HepG2 (cell line): ENCODE data around the gene RLN3. TPM values are rescaled to one million over a fixed set of nuclear protein-coding genes. Genes with fewer than 3 reads are reported as not detected.
A peak's percentile ranks its signal among the peaks of the same experiment; 100 is the strongest.

Experiments
- ADNP ChIP-seq: sonication (generic); formaldehyde crosslinking; IDR thresholded peaks from 2 replicates; pipeline ENCODE4 v1.4.0; 2020; ENCODE audit warnings: missing genetic modification reagents
- ARNTL ChIP-seq: sonication (generic); formaldehyde crosslinking; IDR thresholded peaks from 2 replicates; pipeline ENCODE4 v1.4.0; 2020; ENCODE audit warnings: mild to moderate bottlenecking, missing genetic modification reagents
- ASH2L ChIP-seq: fragments of 300-600, 200-600 bp; sonication (generic); IDR thresholded peaks from 2 replicates; pipeline ENCODE4 v1.7.0; 2017; ENCODE audit warnings: low read depth, mild to moderate bottlenecking, moderate library complexity, mixed read lengths, low read length; ENCODE audit not compliant: insufficient read length
- BRD4 ChIP-seq: sonication (generic); formaldehyde crosslinking; IDR thresholded peaks from 2 replicates; pipeline ENCODE4 v1.4.0; 2020; ENCODE audit warnings: missing genetic modification reagents
- ELF3 ChIP-seq: IDR thresholded peaks from 2 replicates; pipeline ENCODE4 v1.6.1; 2016; ENCODE audit warnings: missing genetic modification reagents, missing compliant biosample characterization
- GABPA ChIP-seq, 2 experiments: IDR thresholded peaks; 2 replicates each; pipeline ENCODE4 v1.6.1; 2011 to 2016; ENCODE audit warnings: low read depth in 2 of 2, low read length in 1 of 2, missing biosample characterization in 1 of 2, missing genetic modification characterization in 1 of 2
- HOXA3 ChIP-seq: sonication (generic); formaldehyde crosslinking; IDR thresholded peaks from 2 replicates; pipeline ENCODE4 v1.5.0; 2020; ENCODE audit warnings: missing genetic modification reagents
- KDM1A ChIP-seq: IDR thresholded peaks from 2 replicates; pipeline ENCODE4 v1.6.1; 2016; ENCODE audit warnings: missing compliant biosample characterization
- MZF1 ChIP-seq: sonication (generic); formaldehyde crosslinking; IDR thresholded peaks from 2 replicates; pipeline ENCODE4 v1.8.1; 2023; ENCODE audit warnings: mild to moderate bottlenecking, missing genetic modification reagents, borderline replicate concordance
- NCOR1 ChIP-seq: fragments of 200-600 bp; sonication (generic); IDR thresholded peaks from 2 replicates; pipeline ENCODE4 v1.7.0; 2017; ENCODE audit warnings: antibody characterized with exemption, low read length, borderline replicate concordance
- NFKBIZ ChIP-seq: IDR thresholded peaks from 2 replicates; pipeline ENCODE4 v1.6.1; 2018; ENCODE audit warnings: missing genetic modification reagents, missing compliant biosample characterization
- POLR2A ChIP-seq, 2 experiments: IDR thresholded peaks; 2 replicates each; pipeline ENCODE4 v1.6.1; 2011; ENCODE audit warnings: low read depth in 2 of 2, low read length in 2 of 2, mild to moderate bottlenecking in 1 of 2, moderate library complexity in 1 of 2; ENCODE audit not compliant: insufficient read depth in 1 of 2
- POLR2G ChIP-seq: fragments of 200-400 bp; formaldehyde crosslinking; IDR thresholded peaks from 2 replicates; pipeline ENCODE4 v1.6.1; 2018; ENCODE audit warnings: mild to moderate bottlenecking, low read depth, low read length, moderate library complexity
- RBFOX2 ChIP-seq: fragments of 200-400 bp; formaldehyde crosslinking; IDR thresholded peaks from 2 replicates; pipeline ENCODE4 v1.6.1; 2017; ENCODE audit warnings: low read depth, mild to moderate bottlenecking, low read length
- RCOR2 ChIP-seq: IDR thresholded peaks from 2 replicates; pipeline ENCODE4 v1.6.1; 2016; ENCODE audit warnings: missing biosample characterization, missing genetic modification reagents
- RFXANK ChIP-seq: IDR thresholded peaks from 2 replicates; pipeline ENCODE4 v1.6.1; 2016
- SOX6 ChIP-seq, 2 experiments: fragments of 450-650 bp in 1 of 2; sonication (generic) in 1 of 2; formaldehyde crosslinking in 1 of 2; IDR thresholded peaks; 2 replicates each; pipeline versions ENCODE4 v1.4.0 to v1.6.1; 2017 to 2020; ENCODE audit warnings: antibody characterized with exemption in 1 of 2, mild to moderate bottlenecking in 1 of 2, missing genetic modification reagents in 1 of 2
- SP140L ChIP-seq: sonication (generic); formaldehyde crosslinking; IDR thresholded peaks from 2 replicates; pipeline ENCODE4 v1.4.0; 2020; ENCODE audit warnings: missing genetic modification reagents, borderline replicate concordance
- TBX2 ChIP-seq: sonication (generic); formaldehyde crosslinking; IDR thresholded peaks from 2 replicates; pipeline ENCODE4 v1.5.0; 2020; ENCODE audit warnings: missing genetic modification reagents, mild to moderate bottlenecking, borderline replicate concordance
- YEATS4 ChIP-seq: sonication (generic); formaldehyde crosslinking; IDR thresholded peaks from 2 replicates; pipeline ENCODE4 v1.4.0; 2020; ENCODE audit warnings: missing genetic modification reagents, borderline replicate concordance
- YY1 ChIP-seq: IDR thresholded peaks from 2 replicates; pipeline ENCODE4 v1.6.1; 2011; ENCODE audit warnings: low read length, low read depth, moderate library complexity, mild to moderate bottlenecking; ENCODE audit not compliant: insufficient read depth, insufficient replicate concordance
- ZFY ChIP-seq: sonication (generic); formaldehyde crosslinking; IDR thresholded peaks from 2 replicates; pipeline ENCODE4 v1.4.0; 2020; ENCODE audit warnings: missing genetic modification reagents
- ZMYM4 ChIP-seq: sonication (generic); formaldehyde crosslinking; IDR thresholded peaks from 2 replicates; pipeline ENCODE4 v1.8.1; 2023; ENCODE audit warnings: mild to moderate bottlenecking, missing genetic modification reagents
- ZNF3 ChIP-seq: IDR thresholded peaks from 2 replicates; pipeline ENCODE4 v1.7.0; 2017; ENCODE audit warnings: inconsistent platforms
- ZNF350 ChIP-seq: sonication (generic); formaldehyde crosslinking; IDR thresholded peaks from 2 replicates; pipeline ENCODE4 v1.4.0; 2020; ENCODE audit warnings: mild to moderate bottlenecking, low read depth, missing genetic modification reagents, borderline replicate concordance
- ZNF543 ChIP-seq: sonication (generic); formaldehyde crosslinking; IDR thresholded peaks from 2 replicates; pipeline ENCODE4 v1.4.0; 2020; ENCODE audit warnings: mild to moderate bottlenecking, missing genetic modification reagents
- ZNF720 ChIP-seq: sonication (generic); formaldehyde crosslinking; IDR thresholded peaks from 2 replicates; pipeline ENCODE4 v1.4.0; 2020; ENCODE audit warnings: missing genetic modification reagents
- ZSCAN30 ChIP-seq: sonication (generic); formaldehyde crosslinking; IDR thresholded peaks from 2 replicates; pipeline ENCODE4 v1.5.0; 2020; ENCODE audit warnings: mild to moderate bottlenecking, missing genetic modification reagents
- ZSCAN9 ChIP-seq: IDR thresholded peaks from 2 replicates; pipeline ENCODE4 v1.6.1; 2016; ENCODE audit warnings: borderline replicate concordance
- polyA plus RNA-seq, 8 experiments: library from polyadenylated mRNA; depleted of rRNA in 3 of 8; stranded (reverse) in 7 of 8; unstranded in 1 of 8; fragments of >200 nt; fragmentation: Illumina TruSeq in 4 of 8; extraction: Trizol in 4 of 8; gene quantifications; 2 replicates each; pipeline versions ENCODE4 v1.2.1 to v1.2.3, GENCODE V29; 2011 to 2016; ENCODE audit warnings: low read depth in 4 of 8, missing spikeins in 1 of 8, mixed read lengths in 1 of 8; ENCODE audit not compliant: insufficient read depth in 1 of 8
- total RNA-seq, 5 experiments: library from RNA; depleted of rRNA; stranded (reverse); fragments of >200 nt; fragmentation: Illumina TruSeq; extraction: Trizol; gene quantifications; 2 replicates each; pipeline ENCODE4 v1.2.3, GENCODE V29; 2016; ENCODE audit warnings: low read depth in 1 of 5
- TF ChIP-seq, protein P1 (sequence below): IDR thresholded peaks from 2 replicates; pipeline ENCODE4 v1.6.1; 2016; ENCODE audit warnings: control low read depth
- TF ChIP-seq, protein P2 (sequence below): sonication (generic); formaldehyde crosslinking; IDR thresholded peaks from 2 replicates; pipeline ENCODE4 v1.5.0; 2020; ENCODE audit warnings: missing genetic modification reagents

The RLN3 gene
- total and polyA plus RNA-seq, 2 of the 13 experiments (the other 11 are each of a cell fraction or from before 2014, with no cell fraction given) = not detected

GRCh38 chr19:14005349-14006084 lies 22.4 kb upstream of the RLN3 start (continued):
- TF ChIP-seq MZF1 (CRISPR knock-in tag) = no peak
- peak; percentile 47 for TF ChIP-seq TBX2 (CRISPR knock-in tag)
- TF ChIP-seq ARNTL = 0 out of 2 replicates have a peak, but pooled peaks have one; percentile 14
- peak; percentile 10; the same call in 1 of the 2 replicates for TF ChIP-seq ZMYM4 (CRISPR knock-in tag)
- peak; percentile 76 for TF ChIP-seq RBFOX2
- TF ChIP-seq ASH2L = peak; percentile 86
- TF ChIP-seq ZNF3 = peak; percentile 31; the same call in 1 of the 2 replicates
- no peak for TF ChIP-seq SP140L (CRISPR knock-in tag)
- TF ChIP-seq RCOR2 (CRISPR knock-in tag) = peak; percentile 98
- TF ChIP-seq, protein P1, sequence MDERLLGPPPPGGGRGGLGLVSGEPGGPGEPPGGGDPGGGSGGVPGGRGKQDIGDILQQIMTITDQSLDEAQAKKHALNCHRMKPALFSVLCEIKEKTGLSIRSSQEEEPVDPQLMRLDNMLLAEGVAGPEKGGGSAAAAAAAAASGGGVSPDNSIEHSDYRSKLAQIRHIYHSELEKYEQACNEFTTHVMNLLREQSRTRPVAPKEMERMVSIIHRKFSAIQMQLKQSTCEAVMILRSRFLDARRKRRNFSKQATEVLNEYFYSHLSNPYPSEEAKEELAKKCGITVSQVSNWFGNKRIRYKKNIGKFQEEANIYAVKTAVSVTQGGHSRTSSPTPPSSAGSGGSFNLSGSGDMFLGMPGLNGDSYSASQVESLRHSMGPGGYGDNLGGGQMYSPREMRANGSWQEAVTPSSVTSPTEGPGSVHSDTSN (CRISPR knock-in tag) = peak; percentile 16; the same call in 1 of the 2 replicates
- TF ChIP-seq ADNP (CRISPR knock-in tag) = peak; percentile 97
- no peak for TF ChIP-seq ZNF720 (CRISPR knock-in tag)
- TF ChIP-seq GABPA (IDR thresholded peaks at IDR 0.05; ENCODE audit: low read depth, low read length) = no peak
- TF ChIP-seq GABPA (CRISPR knock-in tag; IDR thresholded peaks at IDR 0.05; ENCODE audit: low read depth) = 0 out of 2 replicates have a peak, but pooled peaks have one; percentile 24
- TF ChIP-seq YEATS4 (CRISPR knock-in tag) = peak; percentile 15; the same call in 1 of the 2 replicates
- TF ChIP-seq POLR2A (IDR thresholded peaks at IDR 0.05; ENCODE audit: insufficient read depth in 1 of 2, low read depth in 2 of 2, low read length in 2 of 2) = peak; percentile 24 to 52; a peak in 3 of 4 replicates
- 0 out of 2 replicates have a peak, but pooled peaks have one; percentile 54 for TF ChIP-seq ZSCAN30 (CRISPR knock-in tag)
- TF ChIP-seq, protein P2, sequence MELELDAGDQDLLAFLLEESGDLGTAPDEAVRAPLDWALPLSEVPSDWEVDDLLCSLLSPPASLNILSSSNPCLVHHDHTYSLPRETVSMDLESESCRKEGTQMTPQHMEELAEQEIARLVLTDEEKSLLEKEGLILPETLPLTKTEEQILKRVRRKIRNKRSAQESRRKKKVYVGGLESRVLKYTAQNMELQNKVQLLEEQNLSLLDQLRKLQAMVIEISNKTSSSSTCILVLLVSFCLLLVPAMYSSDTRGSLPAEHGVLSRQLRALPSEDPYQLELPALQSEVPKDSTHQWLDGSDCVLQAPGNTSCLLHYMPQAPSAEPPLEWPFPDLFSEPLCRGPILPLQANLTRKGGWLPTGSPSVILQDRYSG = 0 out of 2 replicates have a peak, but pooled peaks have one; percentile 30
- TF ChIP-seq ZFY (CRISPR knock-in tag) = peak; percentile 30; the same call in 1 of the 2 replicates
- peak; percentile 34; the same call in 1 of the 2 replicates for TF ChIP-seq ELF3 (CRISPR knock-in tag)
- TF ChIP-seq ZNF350 = no peak
- 0 out of 2 replicates have a peak, but pooled peaks have one; percentile 20 for TF ChIP-seq BRD4 (CRISPR knock-in tag)
- TF ChIP-seq KDM1A = peak; percentile 99
- peak; percentile 70; the same call in 1 of the 2 replicates for TF ChIP-seq NCOR1
- no peak for TF ChIP-seq SOX6 (IDR thresholded peaks at IDR 0.05)
- TF ChIP-seq SOX6 (CRISPR knock-in tag; IDR thresholded peaks at IDR 0.05) = peak; percentile 45; the same call in 1 of the 2 replicates
- peak; percentile 38; the same call in 1 of the 2 replicates for TF ChIP-seq POLR2G
- no peak for TF ChIP-seq NFKBIZ
- peak; percentile 36; the same call in 1 of the 2 replicates for TF ChIP-seq HOXA3 (CRISPR knock-in tag)
- 0 out of 2 replicates have a peak, but pooled peaks have one; percentile 15 for TF ChIP-seq ZNF543 (CRISPR knock-in tag)
- no peak for TF ChIP-seq RFXANK
- peak; percentile 86 for TF ChIP-seq YY1
- TF ChIP-seq ZSCAN9 (CRISPR knock-in tag) = peak; percentile 16; the same call in 1 of the 2 replicates
